Measurements from ENCODE around the gene PPARGC1A.

DNA sequence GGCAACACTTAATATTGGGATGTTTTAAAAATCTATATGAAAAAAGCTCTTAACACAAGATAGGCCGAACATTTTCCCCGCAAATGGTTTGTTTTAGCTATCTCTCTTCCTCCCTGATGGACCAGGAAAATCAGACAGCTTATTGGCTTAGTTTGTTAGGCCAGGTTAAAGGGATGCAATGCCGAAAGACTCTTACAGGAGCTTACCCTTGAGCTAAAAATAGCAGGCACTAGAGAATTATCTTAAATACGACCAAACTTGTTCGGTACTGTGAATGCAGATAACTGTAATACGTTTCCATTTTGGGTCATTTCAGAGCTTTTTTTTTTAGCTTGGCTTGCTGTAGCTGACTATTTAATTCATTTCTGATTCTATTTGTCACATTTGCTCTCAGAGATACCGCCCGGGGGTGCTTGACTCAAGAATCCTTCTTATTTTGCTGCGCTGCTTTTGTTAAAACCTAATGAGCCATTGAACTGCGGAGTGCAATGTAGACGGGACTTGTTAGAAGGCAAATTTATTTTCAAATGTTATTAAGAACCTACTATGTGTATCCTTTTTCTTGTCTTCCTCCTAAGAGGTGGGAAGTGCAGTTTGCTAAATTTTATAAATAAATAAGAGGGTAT, 23.3 kb downstream of the PPARGC1A start:
- no peak for TF ChIP-seq CTCF (IDR thresholded peaks at IDR 0.05)
- TF ChIP-seq POLR2A (IDR thresholded peaks at IDR 0.05): no peak

Measured in ovary (tissue), 3 donors.